OCI-LY3 (cell line): Measurements from ENCODE around the gene OTUD7B.

Source experiments
- H2AFZ ChIP-seq: fragments of 200-600, 300-600 bp; shearing (Covaris generic); 2 replicates; pipeline ENCODE4 v1.6.0; 2014; ENCODE audit warnings: antibody characterized with exemption, low read depth, low read length
- H3K27ac ChIP-seq: fragments of 200-600, 300-600 bp; sonication (generic); 2 replicates; pipeline ENCODE4 v1.5.1; 2014; ENCODE audit warnings: mild to moderate bottlenecking, low read length, moderate library complexity, mixed read lengths
- H3K27me3 ChIP-seq: fragments of 200-600, 300-600 bp; sonication (generic); 2 replicates; pipeline ENCODE4 v1.6.1; 2014; ENCODE audit warnings: low read depth, low read length, mixed read lengths
- H3K36me3 ChIP-seq: fragments of 200-600, 300-600 bp; sonication (generic); replicated peaks from 2 replicates; pipeline ENCODE3; 2014; ENCODE audit warnings: low read depth, low read length, mixed read lengths
- H3K4me1 ChIP-seq: fragments of 300-600, 200-600 bp; sonication (generic); 2 replicates; pipeline ENCODE4 v1.6.1; 2014; ENCODE audit warnings: low read length, mixed read lengths
- H3K4me2 ChIP-seq: fragments of 200-600, 300-600 bp; sonication (generic); 2 replicates; pipeline ENCODE4 v1.6.1; 2014; ENCODE audit warnings: low read length, mixed read lengths
- H3K4me3 ChIP-seq: fragments of 300-600, 200-600 bp; sonication (generic); 2 replicates; pipeline ENCODE4 v1.5.1; 2014; ENCODE audit warnings: antibody characterized with exemption, mild to moderate bottlenecking, low read length, moderate library complexity
- H3K79me2 ChIP-seq: fragments of 300-600, 200-600 bp; shearing (Covaris generic); 2 replicates; pipeline ENCODE4 v1.6.1; 2014; ENCODE audit warnings: mild to moderate bottlenecking, low read length, mixed read lengths
- H3K9ac ChIP-seq: fragments of 300-600, 200-600 bp; shearing (Covaris generic); 2 replicates; pipeline ENCODE4 v1.6.0; 2014; ENCODE audit warnings: mild to moderate bottlenecking, low read length, moderate library complexity
- H3K9me3 ChIP-seq: fragments of 200-600, 300-600 bp; shearing (Covaris generic); 2 replicates; pipeline ENCODE4 v1.6.1; 2014; ENCODE audit warnings: low read length, mixed read lengths; ENCODE audit not compliant: insufficient read depth
- H4K20me1 ChIP-seq: fragments of 200-600, 300-600 bp; sonication (generic); 2 replicates; pipeline ENCODE4 v1.6.1; 2016; ENCODE audit warnings: low read length, mixed read lengths; ENCODE audit not compliant: insufficient read depth
- CTCF ChIP-seq: fragments of 200-600, 300-600 bp; sonication (generic); IDR thresholded peaks from 2 replicates; pipeline ENCODE4 v1.5.1; 2014; ENCODE audit warnings: antibody characterized with exemption, low read length, low read depth
- EZH2phosphoT487 ChIP-seq: fragments of 200-600 bp; shearing (Covaris generic); IDR thresholded peaks from 2 replicates; pipeline ENCODE4 v1.6.1; 2018; ENCODE audit warnings: antibody characterized with exemption, mixed run types, low read depth

The OTUD7B gene

GRCh38 chr1:149987297-149987595 is 23.3 kb downstream of the OTUD7B start:
- H3K27me3 ChIP-seq: peaks cover 30% of the 10 kb centered on the region
- no peak overlapping the region for H3K4me2 ChIP-seq
- H3K27ac ChIP-seq: no peak overlapping the region
- TF ChIP-seq CTCF (no peak), EZH2phosphoT487 (no peak)
- no peak overlapping the region for H2AFZ ChIP-seq
- no peak overlapping the region for H3K4me3 ChIP-seq
- H3K9ac ChIP-seq: no peak overlapping the region
- H3K79me2 ChIP-seq: no peaks in the 10 kb centered on the region
- peaks cover 60% of the 10 kb centered on the region for H4K20me1 ChIP-seq
- H3K36me3 ChIP-seq: no peaks in the 10 kb centered on the region
- no peaks in the 10 kb centered on the region for H3K9me3 ChIP-seq
- H3K4me1 ChIP-seq: no peaks in the 10 kb centered on the region

- peaks cover 27% of the 10 kb centered on the region for H3K27me3 ChIP-seq
- H3K9me3 ChIP-seq: no peaks in the 10 kb centered on the region
- H3K4me3 ChIP-seq: no peak overlapping the region
- TF ChIP-seq EZH2phosphoT487 (no peak), CTCF (no peak)
- peaks cover 55% of the 10 kb centered on the region for H4K20me1 ChIP-seq
- H3K79me2 ChIP-seq: no peaks in the 10 kb centered on the region
- no peak overlapping the region for H3K4me2 ChIP-seq
- H2AFZ ChIP-seq: no peak overlapping the region
- no peaks in the 10 kb centered on the region for H3K4me1 ChIP-seq
- no peak overlapping the region for H3K27ac ChIP-seq
- no peak overlapping the region for H3K9ac ChIP-seq
- no peaks in the 10 kb centered on the region for H3K36me3 ChIP-seq
These were observed 23.8 kb downstream of the OTUD7B start for GRCh38 chr1:149986486-149987296.

GRCh38 chr1:149979972-149980540 is 30.5 kb downstream of the OTUD7B start:
- no peak overlapping the region for H2AFZ ChIP-seq
- peaks cover 5% of the 10 kb centered on the region for H3K36me3 ChIP-seq
- H3K9me3 ChIP-seq: no peaks in the 10 kb centered on the region
- H3K4me1 ChIP-seq: peaks cover 10% of the 10 kb centered on the region
- H3K4me3 ChIP-seq: no peak overlapping the region
- peaks cover 12% of the 10 kb centered on the region; the same call in 1 of the 2 replicates for H3K27me3 ChIP-seq
- no peak for TF ChIP-seq CTCF
- TF ChIP-seq EZH2phosphoT487: no peak
- H3K27ac ChIP-seq: no peak overlapping the region
- no peaks in the 10 kb centered on the region for H3K79me2 ChIP-seq
- H3K9ac ChIP-seq: no peak overlapping the region
- peaks cover 42% of the 10 kb centered on the region for H4K20me1 ChIP-seq
- H3K4me2 ChIP-seq: no peak overlapping the region

- H3K9ac ChIP-seq: no peak overlapping the region
- H3K79me2 ChIP-seq: no peaks in the 10 kb centered on the region
- no peak overlapping the region for H3K4me3 ChIP-seq
- no peak overlapping the region for H3K4me2 ChIP-seq
- no peak overlapping the region for H2AFZ ChIP-seq
- H3K27ac ChIP-seq: no peak overlapping the region
- peaks cover 6% of the 10 kb centered on the region for H3K36me3 ChIP-seq
- no peaks in the 10 kb centered on the region for H3K9me3 ChIP-seq
- H3K27me3 ChIP-seq: peaks cover 8% of the 10 kb centered on the region; the same call in 1 of the 2 replicates
- H4K20me1 ChIP-seq: peaks cover 35% of the 10 kb centered on the region
- H3K4me1 ChIP-seq: peaks cover 10% of the 10 kb centered on the region
- TF ChIP-seq EZH2phosphoT487 (no peak), CTCF (no peak)
These were observed 31.1 kb downstream of the OTUD7B start for GRCh38 chr1:149979245-149979971.
